IPS-15b (cell line): ENCODE results near the gene CYP27A1.

ENCODE experiments used
- H3K27me3 ChIP-seq: one replicate; pipeline ENCODE4 v1.6.1; 2013; ENCODE audit warnings: low read length; ENCODE audit not compliant: control insufficient read depth, insufficient read depth
- H3K36me3 ChIP-seq: one replicate; pipeline ENCODE4 v1.6.1; 2013; ENCODE audit warnings: low read length; ENCODE audit not compliant: control insufficient read depth, insufficient read depth
- H3K4me1 ChIP-seq: one replicate; pipeline ENCODE4 v1.6.1; 2013; ENCODE audit warnings: mild to moderate bottlenecking, low read length; ENCODE audit not compliant: control insufficient read depth, insufficient read depth
- H3K4me3 ChIP-seq: one replicate; pipeline ENCODE4 v1.5.1; 2013; ENCODE audit warnings: low read depth, low read length
- H3K9ac ChIP-seq: one replicate; pipeline ENCODE4 v1.6.1; 2013; ENCODE audit warnings: low read depth, mild to moderate bottlenecking, low read length
- H3K9me3 ChIP-seq: one replicate; pipeline ENCODE4 v1.6.1; 2013; ENCODE audit warnings: mild to moderate bottlenecking, low read length; ENCODE audit not compliant: control insufficient read depth, insufficient read depth

CYP27A1 gene

DNA sequence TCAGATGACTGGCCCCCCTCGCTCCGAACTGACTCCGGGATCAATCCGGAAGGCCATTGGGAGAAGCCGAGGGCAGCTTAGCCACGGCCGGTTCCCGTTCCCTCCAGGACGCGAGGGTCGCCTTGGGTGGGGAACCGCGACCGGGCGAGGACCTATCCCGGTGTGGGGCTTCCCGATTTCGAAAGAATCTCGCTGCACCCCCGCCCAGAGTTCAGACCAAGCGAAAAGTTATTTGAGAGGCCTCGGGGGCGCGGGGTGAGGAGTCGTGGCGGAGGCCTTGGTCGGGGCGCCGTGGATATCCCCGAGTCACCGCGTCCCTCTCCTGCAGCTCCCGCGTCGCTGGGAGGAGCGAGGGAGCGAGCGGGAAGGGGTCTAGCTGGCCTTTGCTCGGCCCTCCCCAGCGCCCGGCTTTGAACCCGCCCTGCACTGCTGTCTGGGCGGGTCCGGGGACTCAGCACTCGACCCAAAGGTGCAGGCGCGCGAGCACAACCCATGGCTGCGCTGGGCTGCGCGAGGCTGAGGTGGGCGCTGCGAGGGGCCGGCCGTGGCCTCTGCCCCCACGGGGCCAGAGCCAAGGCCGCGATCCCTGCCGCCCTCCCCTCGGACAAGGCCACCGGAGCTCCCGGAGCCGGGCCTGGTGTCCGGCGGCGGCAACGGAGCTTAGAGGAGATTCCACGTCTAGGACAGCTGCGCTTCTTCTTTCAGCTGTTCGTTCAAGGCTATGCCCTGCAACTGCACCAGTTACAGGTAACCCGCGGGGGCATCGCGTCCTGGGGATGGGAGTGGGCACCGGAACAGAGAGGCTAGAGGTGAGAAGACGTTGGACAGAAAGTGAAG is at the start of gene CYP27A1:
TSS of gene CYP27A1 (plus strand) at position 457 of the 837 bp plus-strand sequence. CDS start at position 493, 36 bp downstream.
- H3K4me3 ChIP-seq = peak within 1 kb of the TSS; percentile 82
- peak within 1 kb of the TSS; percentile 81 for H3K9ac ChIP-seq
- H3K4me1 ChIP-seq = peaks cover 8% of the 10 kb centered on the region
- H3K27me3 ChIP-seq = peaks cover 30% of the 10 kb centered on the region
- H3K9me3 ChIP-seq = peaks cover 3% of the 10 kb centered on the region
- H3K36me3 ChIP-seq = no peaks in the 10 kb centered on the region

DNA sequence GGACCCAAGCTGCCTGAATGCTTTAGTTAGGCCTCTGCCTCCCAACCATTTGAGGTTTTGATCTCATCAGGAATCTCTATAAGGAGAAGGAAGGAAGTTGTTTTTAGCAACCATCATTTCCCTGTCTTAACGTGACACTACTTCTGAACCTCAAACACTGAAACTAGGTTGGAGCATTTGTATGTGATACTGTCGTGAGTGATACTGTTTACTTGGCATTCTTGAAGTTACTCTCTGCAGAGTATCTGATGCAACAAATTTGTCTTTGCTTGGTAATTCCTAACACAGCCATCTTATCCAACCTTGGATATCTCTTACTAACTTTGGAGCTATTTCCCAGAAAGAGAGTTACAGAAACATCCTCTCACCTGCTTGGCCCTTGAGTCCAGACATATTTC is 49.2 kb upstream of the CYP27A1 start:
- no peak overlapping the region for H3K9ac ChIP-seq
- peaks cover 9% of the 10 kb centered on the region for H3K4me1 ChIP-seq
- H3K9me3 ChIP-seq = no peaks in the 10 kb centered on the region
- peaks cover 5% of the 10 kb centered on the region for H3K36me3 ChIP-seq
- no peak overlapping the region for H3K4me3 ChIP-seq
- no peaks in the 10 kb centered on the region for H3K27me3 ChIP-seq

DNA sequence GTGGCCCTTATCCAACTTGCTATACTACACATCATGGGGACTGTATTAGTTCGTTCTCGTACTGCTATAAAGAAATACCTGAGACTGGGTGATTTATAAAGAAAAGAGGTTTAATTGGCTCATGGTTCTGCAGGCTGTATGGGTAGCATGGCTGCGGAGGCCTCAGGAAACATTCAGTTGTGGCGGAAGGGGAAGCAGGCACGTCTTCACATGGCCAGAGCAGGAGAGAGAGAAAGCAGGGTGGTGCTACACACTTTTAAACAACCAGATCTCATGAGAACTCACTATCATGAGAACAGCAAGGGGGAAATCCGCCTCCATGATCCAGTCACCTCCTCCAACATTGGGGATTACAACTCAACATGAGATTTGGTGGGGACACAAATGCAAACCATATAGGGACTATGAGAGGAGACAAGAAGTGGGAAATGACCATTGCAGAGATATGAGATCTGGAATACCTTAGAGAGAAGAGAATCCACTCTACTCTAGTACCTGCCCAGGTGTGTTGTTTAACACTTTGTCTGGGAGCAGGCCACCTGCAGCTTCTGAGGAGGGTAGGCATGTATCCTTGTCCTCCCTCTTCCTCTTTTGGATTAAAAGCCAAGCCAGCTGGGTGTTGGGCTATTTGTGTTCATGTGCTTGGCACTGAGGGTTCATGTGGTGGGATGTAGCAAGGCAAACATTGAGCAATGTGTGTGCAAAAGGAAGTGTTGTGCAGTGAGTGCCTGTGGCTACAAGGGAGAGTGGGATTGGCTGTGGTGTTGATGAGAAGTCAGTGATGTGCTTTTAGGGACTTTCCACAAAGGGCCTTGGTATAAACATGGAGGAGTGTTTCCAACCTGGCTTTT is 48.6 kb upstream of the CYP27A1 start:
- Histone ChIP-seq H3K27me3 (no peaks in the 10 kb centered on the region), H3K9me3 (no peaks in the 10 kb centered on the region), H3K36me3 (peaks cover 10% of the 10 kb centered on the region), H3K9ac (no peak overlapping the region), H3K4me1 (peaks cover 9% of the 10 kb centered on the region), H3K4me3 (no peak overlapping the region)

- Histone ChIP-seq H3K27me3 (no peaks in the 10 kb centered on the region), H3K9me3 (no peaks in the 10 kb centered on the region), H3K9ac (no peak overlapping the region), H3K4me3 (no peak overlapping the region), H3K36me3 (peaks cover 11% of the 10 kb centered on the region), H3K4me1 (peaks cover 9% of the 10 kb centered on the region)
These were observed 47.6 kb upstream of the CYP27A1 start for GRCh38 chr2:218734190-218734975.

- no peak overlapping the region for H3K9ac ChIP-seq
- no peaks in the 10 kb centered on the region for H3K9me3 ChIP-seq
- H3K4me1 ChIP-seq = peaks cover 9% of the 10 kb centered on the region
- peaks cover 21% of the 10 kb centered on the region for H3K36me3 ChIP-seq
- no peak overlapping the region for H3K4me3 ChIP-seq
- no peaks in the 10 kb centered on the region for H3K27me3 ChIP-seq
These were observed 45.4 kb upstream of the CYP27A1 start for GRCh38 chr2:218736531-218736930.

- H3K27me3 ChIP-seq = no peaks in the 10 kb centered on the region
- peaks cover 39% of the 10 kb centered on the region for H3K36me3 ChIP-seq
- H3K4me3 ChIP-seq = no peak overlapping the region
- H3K9me3 ChIP-seq = no peaks in the 10 kb centered on the region
- no peak overlapping the region for H3K9ac ChIP-seq
- H3K4me1 ChIP-seq = no peaks in the 10 kb centered on the region
These were observed 38.9 kb upstream of the CYP27A1 start for GRCh38 chr2:218743068-218743467.

DNA sequence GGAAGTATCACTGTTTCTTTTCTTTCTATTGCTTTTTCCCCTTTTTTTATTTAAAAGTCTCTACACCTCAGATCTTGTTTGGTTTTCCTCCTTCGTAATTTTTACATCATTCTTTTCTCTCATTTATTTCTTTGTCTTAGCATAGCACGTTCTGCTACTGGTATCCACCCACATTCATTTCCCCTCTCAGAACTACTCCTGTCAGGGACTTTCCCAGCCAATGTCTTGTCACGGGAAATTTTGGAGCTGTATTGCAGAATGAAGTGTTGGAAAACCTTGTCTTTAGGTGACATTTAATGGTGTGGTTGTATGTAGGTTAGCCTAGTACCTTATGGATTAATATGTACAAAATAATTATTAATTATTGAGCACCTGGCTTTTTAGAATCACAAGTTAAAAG is 37.3 kb upstream of the CYP27A1 start:
- Histone ChIP-seq H3K9ac (no peak overlapping the region), H3K9me3 (no peaks in the 10 kb centered on the region), H3K27me3 (no peaks in the 10 kb centered on the region), H3K36me3 (peaks cover 42% of the 10 kb centered on the region), H3K4me1 (no peaks in the 10 kb centered on the region), H3K4me3 (no peak overlapping the region)

- no peaks in the 10 kb centered on the region for H3K4me1 ChIP-seq
- no peak overlapping the region for H3K9ac ChIP-seq
- no peak overlapping the region for H3K4me3 ChIP-seq
- H3K27me3 ChIP-seq = no peaks in the 10 kb centered on the region
- H3K36me3 ChIP-seq = peaks cover 42% of the 10 kb centered on the region
- no peaks in the 10 kb centered on the region for H3K9me3 ChIP-seq
These were observed 36.8 kb upstream of the CYP27A1 start for GRCh38 chr2:218745160-218745558.

- Histone ChIP-seq H3K9ac (no peak overlapping the region), H3K4me1 (no peaks in the 10 kb centered on the region)
These were observed 36.1 kb upstream of the CYP27A1 start for GRCh38 chr2:218745559-218746469.

DNA sequence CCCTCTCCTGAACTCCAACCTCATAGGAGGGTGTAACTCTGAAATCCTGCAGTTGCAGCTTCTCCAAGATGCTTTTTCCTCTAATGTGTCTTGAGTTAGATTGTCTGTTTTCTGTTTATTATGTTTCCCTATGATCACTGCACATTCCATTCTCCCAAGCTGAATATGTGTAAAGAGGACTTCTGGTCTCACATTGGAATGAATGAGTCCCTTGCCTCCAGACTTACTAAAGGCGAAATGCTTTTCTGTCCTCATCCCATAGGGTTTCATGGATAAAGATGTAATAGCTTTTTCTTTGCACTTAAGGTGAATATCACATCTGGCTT is 35.5 kb upstream of the CYP27A1 start:
- Histone ChIP-seq H3K27me3 (no peaks in the 10 kb centered on the region), H3K4me3 (no peak overlapping the region), H3K4me1 (no peaks in the 10 kb centered on the region), H3K9me3 (no peaks in the 10 kb centered on the region), H3K36me3 (peaks cover 44% of the 10 kb centered on the region), H3K9ac (no peak overlapping the region)

More at GRCh38 chr2:218745559-218746469, 36.1 kb upstream of the CYP27A1 start:
- Histone ChIP-seq H3K27me3 (no peaks in the 10 kb centered on the region), H3K4me3 (no peak overlapping the region), H3K36me3 (peaks cover 44% of the 10 kb centered on the region), H3K9me3 (no peaks in the 10 kb centered on the region)

DNA sequence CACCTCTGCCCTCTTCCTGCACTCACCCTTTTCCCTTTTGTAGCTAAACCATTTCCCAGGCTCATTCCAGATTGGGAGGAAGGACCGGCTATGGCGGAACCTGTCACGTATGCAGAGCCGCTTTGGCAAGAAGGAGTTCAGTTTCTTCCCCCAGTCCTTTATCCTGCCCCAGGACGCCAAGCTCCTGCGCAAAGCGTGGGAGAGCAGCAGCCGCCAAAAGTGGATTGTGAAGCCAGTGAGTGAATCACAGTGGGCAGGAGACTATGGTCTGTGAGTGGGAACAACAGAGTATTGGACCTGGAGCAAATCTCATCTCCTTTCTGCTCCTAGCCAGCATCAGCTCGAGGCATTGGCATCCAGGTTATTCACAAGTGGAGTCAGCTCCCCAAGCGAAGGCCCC is 35.0 kb upstream of the CYP27A1 start:
- H3K4me1 ChIP-seq = no peaks in the 10 kb centered on the region
- no peak overlapping the region for H3K4me3 ChIP-seq
- H3K27me3 ChIP-seq = no peaks in the 10 kb centered on the region
- peaks cover 43% of the 10 kb centered on the region for H3K36me3 ChIP-seq
- no peak overlapping the region for H3K9ac ChIP-seq
- H3K9me3 ChIP-seq = no peaks in the 10 kb centered on the region
